IMR-90 (cell line): ENCODE results near the gene VWA8. TPM values are rescaled to one million over a fixed set of nuclear protein-coding genes. Genes with fewer than 3 reads are reported as not detected.

Experiments
- ATAC-seq: fragments of 200-7000 bp; cut with Tn5 transposase; 2 replicates; pipeline ENCODE4 v1.9.1; 2020; ENCODE audit warnings: low read depth, mild to moderate bottlenecking, moderate library complexity
- BruUV-seq: library from RNA; stranded (reverse); fragments of 400-500 nt; replicated peaks from 2 replicates; lab custom pipeline; 2021; lab: Mats Ljungman, UMichigan
- CTCF ChIA-PET: fragments of 300-600 bp; formaldehyde crosslinking; extraction: SDS; loops from one replicate; lab custom pipeline; 2021; ENCODE audit warnings: antibody characterized with exemption; lab: Yijun Ruan, JAX
- POLR2A ChIA-PET: fragments of 300-600 bp; sonication (Branson Sonifier 250); formaldehyde crosslinking; loops from one replicate; lab custom pipeline; 2022; ENCODE audit warnings: antibody characterized with exemption; ENCODE audit not compliant: unreplicated experiment; lab: Charles Lee
- DNase-seq: peaks from one replicate; pipeline ENCODE4 v3.0.0; 2013
- H2AFZ ChIP-seq: replicated peaks from 2 replicates; pipeline ENCODE3; 2013; ENCODE audit warnings: low read length, mild to moderate bottlenecking; ENCODE audit not compliant: poor library complexity
- H2AK5ac ChIP-seq: 2 replicates; pipeline ENCODE4 v1.6.1; 2013; ENCODE audit warnings: low read depth, low read length, inconsistent platforms
- H2AK9ac ChIP-seq: replicated peaks from 2 replicates; pipeline ENCODE3; 2013; ENCODE audit warnings: mild to moderate bottlenecking, low read depth, low read length, moderate library complexity; ENCODE audit not compliant: poor library complexity
- H2BK120ac ChIP-seq: 2 replicates; pipeline ENCODE4 v1.6.1; 2013; ENCODE audit warnings: low read depth, low read length, inconsistent platforms
- H2BK15ac ChIP-seq: 3 replicates; pipeline ENCODE4 v1.6.1; 2013; ENCODE audit warnings: low read depth, low read length, inconsistent platforms
- H2BK20ac ChIP-seq: 2 replicates; pipeline ENCODE4 v1.6.1; 2013; ENCODE audit warnings: low read depth, mild to moderate bottlenecking, inconsistent platforms, low read length, moderate library complexity
- H2BK5ac ChIP-seq: 2 replicates; pipeline ENCODE4 v1.6.1; 2013; ENCODE audit warnings: mild to moderate bottlenecking, low read depth, low read length, inconsistent platforms; ENCODE audit not compliant: poor library complexity, severe bottlenecking
- H3K14ac ChIP-seq: replicated peaks from 2 replicates; pipeline ENCODE4 v1.6.1; 2013; ENCODE audit warnings: low read depth, low read length, inconsistent platforms
- H3K18ac ChIP-seq: 2 replicates; pipeline ENCODE4 v1.6.1; 2013; ENCODE audit warnings: low read depth, low read length, control low read depth
- H3K23ac ChIP-seq: 2 replicates; pipeline ENCODE4 v1.6.1; 2013; ENCODE audit warnings: low read depth, low read length, inconsistent platforms
- H3K27ac ChIP-seq: 2 replicates; pipeline ENCODE4 v1.5.1; 2013; ENCODE audit warnings: mild to moderate bottlenecking, control low read depth, low read length; ENCODE audit not compliant: insufficient read depth
- H3K27me3 ChIP-seq: 2 replicates; pipeline ENCODE4 v1.6.1; 2013; ENCODE audit warnings: low read length; ENCODE audit not compliant: control insufficient read depth, insufficient read depth
- H3K36me3 ChIP-seq: 2 replicates; pipeline ENCODE4 v1.6.1; 2013; ENCODE audit warnings: low read length, mixed read lengths; ENCODE audit not compliant: control insufficient read depth, insufficient read depth
- H3K4ac ChIP-seq: 2 replicates; pipeline ENCODE4 v1.6.1; 2013; ENCODE audit warnings: low read depth, low read length, inconsistent platforms
- H3K4me1 ChIP-seq: 2 replicates; pipeline ENCODE4 v1.6.1; 2013; ENCODE audit warnings: low read length, mixed read lengths; ENCODE audit not compliant: control insufficient read depth, insufficient read depth
- H3K4me2 ChIP-seq: 2 replicates; pipeline ENCODE4 v1.6.1; 2013; ENCODE audit warnings: low read depth, mild to moderate bottlenecking, control low read depth, low read length, moderate library complexity
- H3K4me3 ChIP-seq: 2 replicates; pipeline ENCODE4 v1.5.1; 2013; ENCODE audit warnings: low read depth, mild to moderate bottlenecking, control low read depth, low read length, moderate library complexity; ENCODE audit not compliant: insufficient read depth
- H3K56ac ChIP-seq: 2 replicates; pipeline ENCODE4 v1.6.1; 2013; ENCODE audit warnings: low read length, inconsistent platforms; ENCODE audit not compliant: insufficient read depth; ENCODE audit errors: extremely low read depth
- H3K79me1 ChIP-seq, 2 experiments: 2 replicates each; pipeline ENCODE4 v1.6.1; 2013; ENCODE audit warnings: low read length in 2 of 2, inconsistent platforms in 1 of 2, low read depth in 1 of 2
- H3K9ac ChIP-seq: 2 replicates; pipeline ENCODE4 v1.6.1; 2013; ENCODE audit warnings: low read depth, low read length, control low read depth
- H3K9me1 ChIP-seq: 2 replicates; pipeline ENCODE4 v1.6.1; 2013; ENCODE audit warnings: low read length, inconsistent platforms; ENCODE audit not compliant: insufficient read depth
- H3K9me3 ChIP-seq: 2 replicates; pipeline ENCODE4 v1.6.1; 2013; ENCODE audit warnings: low read length; ENCODE audit not compliant: control insufficient read depth, insufficient read depth
- H4K20me1 ChIP-seq: 2 replicates; pipeline ENCODE4 v1.6.1; 2013; ENCODE audit warnings: low read length, inconsistent platforms; ENCODE audit not compliant: insufficient read depth
- H4K5ac ChIP-seq: 2 replicates; pipeline ENCODE4 v1.6.1; 2013; ENCODE audit warnings: mild to moderate bottlenecking, low read depth, low read length, control low read depth
- H4K8ac ChIP-seq, 2 experiments: 2 replicates each; pipeline ENCODE4 v1.6.1; 2013; ENCODE audit warnings: low read depth in 2 of 2, low read length in 2 of 2, control low read depth in 1 of 2, inconsistent platforms in 1 of 2
- H4K91ac ChIP-seq: 2 replicates; pipeline ENCODE4 v1.6.1; 2013; ENCODE audit warnings: low read depth, low read length, inconsistent platforms; ENCODE audit not compliant: insufficient read depth
- CEBPB ChIP-seq: IDR thresholded peaks from 2 replicates; pipeline ENCODE4 v1.6.1; 2012; ENCODE audit warnings: low read depth, low read length, improper control_type of control experiment
- CHD1 ChIP-seq: IDR thresholded peaks from 2 replicates; pipeline ENCODE4 v1.6.1; 2012; ENCODE audit warnings: low read depth, low read length, improper control_type of control experiment
- CTCF ChIP-seq: conservative IDR thresholded peaks from 2 replicates; pipeline ENCODE4 v1.5.1; 2012; ENCODE audit warnings: mild to moderate bottlenecking, low read depth, low read length, improper control_type of control experiment
- ELK1 ChIP-seq: fragments of 150-350 bp; IDR thresholded peaks from 2 replicates; pipeline ENCODE4 v1.6.1; 2016; ENCODE audit warnings: low read depth, mild to moderate bottlenecking, low read length, moderate library complexity, borderline replicate concordance
- MAZ ChIP-seq: IDR thresholded peaks from 2 replicates; pipeline ENCODE4 v1.6.1; 2012; ENCODE audit warnings: low read depth, mild to moderate bottlenecking, low read length, improper control_type of control experiment, moderate library complexity, borderline replicate concordance
- SMC3 ChIP-seq: fragments of 150-350 bp; IDR thresholded peaks from 2 replicates; pipeline ENCODE4 v1.6.1; 2016; ENCODE audit warnings: low read depth, mild to moderate bottlenecking, antibody characterized with exemption, low read length, moderate library complexity
- USF2 ChIP-seq: fragments of 150-350 bp; IDR thresholded peaks from 2 replicates; pipeline ENCODE4 v1.6.1; 2017; ENCODE audit warnings: mild to moderate bottlenecking, antibody characterized with exemption, low read length, low read depth
- WGBS, 2 experiments: methylation state at CpG; one replicate each; pipeline versions ENCODE4 v1.1.5 to v1.1.7; 2013; ENCODE audit warnings: missing lambda C conversion rate in 2 of 2; ENCODE audit not compliant: insufficient read length in 1 of 2; ENCODE audit errors: extremely low coverage in 2 of 2; 5-methylcytosine and 5-hydroxymethylcytosine counted together
- dilution Hi-C: fragments of 300-500 bp; cut with HindIII; formaldehyde crosslinking; loops from one replicate; pipeline ENCODE4 v1.14.3; 2018; ENCODE audit warnings: low sequenced_read_pairs; ENCODE audit not compliant: unreplicated experiment
- in situ Hi-C: fragments of 300-500 bp; cut with MboI; formaldehyde crosslinking; loops from 3 replicates; pipeline ENCODE4 v1.14.3; 2019; ENCODE audit warnings: low sequenced_read_pairs, inconsistent platforms, mixed read lengths
- intact Hi-C: fragments of 100-400 bp; cut with micrococcal nuclease; formaldehyde crosslinking; loops from 2 replicates; pipeline ENCODE4 v1.10.0; 2022
- polyA plus RNA-seq, 3 experiments: library from polyadenylated mRNA; depleted of rRNA; stranded (reverse); fragments of >200 nt; gene quantifications; 2 replicates each; pipeline ENCODE4 v1.2.3, GENCODE V29; 2012; ENCODE audit warnings: low replicate concordance in 1 of 3
- total RNA-seq: library from RNA; depleted of rRNA; stranded (reverse); fragments of >200 nt; gene quantifications from 2 replicates; pipeline ENCODE4 v1.2.3, GENCODE V29; 2012

The VWA8 gene
- total and polyA plus RNA-seq, 2 of the 4 experiments (the other 2 are of a cell fraction) = 5.9 to 18.3 TPM

- Histone ChIP-seq H2AFZ (no peak overlapping the region), H2AK5ac (no peak overlapping the region), H3K9me3 (no peaks in the 10 kb centered on the region), H3K23ac (no peak overlapping the region), H3K36me3 (no peaks in the 10 kb centered on the region), H2BK120ac (no peak overlapping the region), H2BK20ac (no peak overlapping the region), H3K14ac (no peak overlapping the region), H3K4me2 (no peak overlapping the region), H4K20me1 (no peaks in the 10 kb centered on the region), H4K91ac (no peak overlapping the region), H3K27ac (no peak overlapping the region), H2BK5ac (no peak overlapping the region), H3K27me3 (no peaks in the 10 kb centered on the region), H3K9me1 (no peaks in the 10 kb centered on the region), H3K4me3 (no peak overlapping the region), H3K18ac (no peak overlapping the region), H2AK9ac (no peak overlapping the region), H3K4me1 (peaks cover 2% of the 10 kb centered on the region), H2BK15ac (no peak overlapping the region), H4K5ac (no peak overlapping the region), H3K56ac (no peak overlapping the region), H3K79me1 (no peaks in the 10 kb centered on the region), H3K4ac (no peak overlapping the region), H3K9ac (no peak overlapping the region), H4K8ac (no peak overlapping the region)
- DNase-seq (no peak), ATAC-seq (no peak)
- POLR2A ChIA-PET = no interaction called here
- BruUV-seq = no TSS peak
- dilution Hi-C loops = no loop called here
- intact Hi-C loops = no loop called here
- CTCF ChIA-PET = interaction anchor here (0.6 kb wide), 1 partner anchor 129 kb away, joined by 3 read pairs; no protein-coding TSS in a partner anchor
- WGBS, 2 experiments = no CpG with 5 or more reads among the region's 2 CpGs
- TF ChIP-seq ELK1 (no peak), CHD1 (no peak), CEBPB (no peak), CTCF (no peak), USF2 (no peak), MAZ (no peak), SMC3 (no peak)
- in situ Hi-C loops = no loop called here
Observed at GRCh38 chr13:41821238-41821594, 139.7 kb downstream of the VWA8 start.
